GM21717 (cell line): Measurements from ENCODE around the gene SULT6B1.
"Not testable (repeated sequence)": the region's sequence is repeated elsewhere in the genome, so short reads cannot be mapped to it uniquely, and the experiment has no call there.

Source experiments
- ATAC-seq: cut with Tn5 transposase; IDR thresholded peaks from one replicate; pipeline ENCODE4 v1.9.1; 2021; ENCODE audit warnings: mild to moderate bottlenecking, moderate library complexity; ENCODE audit not compliant: unreplicated experiment

The SULT6B1 gene

GRCh38 chr2:37196320-37197195 is 8.1 kb upstream of the SULT6B1 start, which contains the start of gene CEBPZOS:
Gene CEBPZOS, plus strand, starts transcription at chr2:37196496. Its CDS starts 3,209 bp downstream, at chr2:37199705.
- peak; percentile 76 for ATAC-seq

- ATAC-seq = not testable (repeated sequence)
These were observed 7.4 kb upstream of the SULT6B1 start for GRCh38 chr2:37195862-37196319.

- no peak for ATAC-seq
These were observed 4.1 kb upstream of the SULT6B1 start for GRCh38 chr2:37192551-37192950.

DNA sequence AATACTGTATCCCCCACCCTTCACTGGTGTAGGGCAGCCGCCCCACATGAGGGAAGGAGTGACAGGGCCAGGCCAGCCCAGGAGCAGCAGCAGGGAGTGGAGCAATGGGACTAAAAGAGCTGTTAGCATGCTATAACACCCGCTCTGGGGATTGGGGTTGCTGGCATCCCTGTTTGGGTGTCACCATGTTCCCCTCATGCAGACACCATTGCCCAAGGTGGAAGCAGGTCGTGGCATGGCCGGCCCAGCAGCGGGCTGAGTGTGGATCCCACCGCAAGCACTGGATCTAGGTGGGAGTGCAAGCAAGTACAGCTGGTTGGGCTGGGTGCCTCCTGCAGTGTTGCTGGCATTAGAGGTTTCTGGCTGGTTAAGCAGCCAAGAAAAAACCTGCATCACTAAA is 3.3 kb upstream of the SULT6B1 start:
- ATAC-seq = no peak

DNA sequence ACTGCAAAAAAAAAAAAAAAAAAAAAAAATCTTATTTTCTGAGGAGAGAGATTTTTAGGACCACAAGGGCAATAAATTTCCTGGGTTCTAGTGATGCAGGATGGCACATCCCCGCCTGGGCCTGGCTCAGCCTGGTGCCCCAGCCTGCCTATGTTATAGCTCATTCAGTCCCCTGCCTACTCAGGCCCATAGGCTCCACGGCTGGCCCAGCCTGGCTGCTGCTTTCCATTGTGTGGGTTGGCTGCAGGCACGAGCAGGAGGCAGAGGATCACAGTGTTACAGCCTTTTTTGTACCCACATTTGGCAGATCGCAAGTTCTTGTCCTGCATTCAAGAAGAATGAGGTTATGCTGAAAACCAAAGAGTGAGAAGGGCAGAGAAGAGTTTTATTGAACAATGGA is 2.8 kb upstream of the SULT6B1 start:
- no peak for ATAC-seq

DNA sequence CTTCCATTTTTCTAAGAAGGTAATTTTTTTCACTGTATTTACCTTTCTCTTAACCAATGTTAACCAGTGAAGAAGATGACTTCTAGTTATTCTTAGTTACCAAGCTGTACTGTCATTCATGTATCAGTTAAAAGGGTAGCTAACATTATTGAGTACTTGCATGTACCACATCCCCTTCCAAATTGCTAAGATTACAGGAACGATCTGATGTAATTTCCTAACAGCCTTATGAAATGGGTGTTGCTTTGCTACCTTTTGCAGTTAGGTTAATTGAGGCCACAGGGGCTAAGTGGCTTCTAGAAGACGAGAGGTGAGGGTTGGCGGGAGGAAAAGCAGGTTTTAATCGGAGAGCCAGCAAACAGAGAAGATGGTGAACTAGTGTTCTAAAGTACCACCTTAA is 1.8 kb upstream of the SULT6B1 start:
- no peak for ATAC-seq

GRCh38 chr2:37189452-37190153 is 1.1 kb upstream of the SULT6B1 start:
- ATAC-seq = no peak

DNA sequence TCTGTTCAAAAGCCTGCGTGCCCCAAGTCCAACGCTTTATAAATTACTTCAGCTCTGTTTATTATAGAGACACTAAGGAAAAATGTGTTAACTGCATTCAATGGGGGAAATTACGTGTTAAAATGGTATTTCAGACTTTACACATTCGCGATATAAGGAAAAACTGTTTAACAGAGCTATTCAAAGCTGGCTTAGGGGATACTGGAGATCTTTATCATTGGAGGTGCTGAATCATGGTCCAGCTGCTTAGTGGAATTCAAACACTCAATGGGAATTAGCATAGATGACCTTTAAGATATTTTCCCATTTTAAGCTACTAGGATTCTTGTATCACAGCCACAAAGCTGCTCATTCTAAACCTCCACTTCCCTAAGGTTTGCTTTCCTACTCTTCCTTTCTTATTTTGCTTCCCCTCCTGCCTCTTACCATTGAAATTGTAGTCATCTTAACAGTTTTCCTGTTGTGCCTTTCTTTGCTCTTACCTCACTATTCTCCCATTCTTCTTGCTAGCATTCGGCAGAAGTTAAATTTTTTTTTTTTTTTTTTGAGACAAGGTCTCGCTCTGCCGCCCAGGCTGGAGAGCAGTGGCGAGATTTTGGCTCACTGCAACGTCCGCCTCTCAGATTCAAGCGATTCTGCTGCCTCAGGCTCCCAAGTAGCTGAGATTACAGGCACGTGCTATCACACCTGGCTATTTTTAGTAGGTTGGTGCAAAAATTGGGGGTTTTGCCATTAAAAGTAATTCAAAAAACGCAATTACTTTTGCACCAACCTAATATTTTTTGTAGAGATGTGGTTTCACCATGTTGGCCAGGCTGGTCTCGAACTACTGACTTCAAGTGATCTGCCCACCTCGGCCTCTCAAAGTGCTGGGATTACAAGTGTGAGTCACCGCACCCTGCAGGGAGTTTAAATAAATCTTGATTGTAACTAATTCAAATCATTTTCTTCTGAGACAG is 6.5 kb downstream of the SULT6B1 start:
- ATAC-seq = no peak

DNA sequence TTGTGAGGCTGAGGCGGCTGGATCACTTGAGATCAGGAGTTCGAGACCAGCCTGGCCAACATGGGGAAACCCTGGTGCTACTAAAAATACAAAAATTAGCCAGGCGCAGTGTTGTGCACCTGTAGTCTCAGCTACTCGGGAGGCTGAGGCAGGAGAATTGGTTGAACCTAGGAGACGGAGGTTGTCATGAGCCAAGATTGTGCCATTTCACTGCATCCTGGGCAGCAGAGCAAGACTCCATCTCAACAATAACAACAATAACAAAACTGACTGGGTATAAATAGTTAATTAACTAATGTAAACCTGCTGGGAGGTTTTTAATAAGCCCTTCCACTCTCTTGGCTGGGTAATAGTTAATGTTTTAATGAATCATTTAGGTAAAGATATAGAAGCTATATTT is 7.8 kb downstream of the SULT6B1 start:
- ATAC-seq = no peak

GRCh38 chr2:37180006-37180639 is 8.3 kb downstream of the SULT6B1 start:
- ATAC-seq = no peak

DNA sequence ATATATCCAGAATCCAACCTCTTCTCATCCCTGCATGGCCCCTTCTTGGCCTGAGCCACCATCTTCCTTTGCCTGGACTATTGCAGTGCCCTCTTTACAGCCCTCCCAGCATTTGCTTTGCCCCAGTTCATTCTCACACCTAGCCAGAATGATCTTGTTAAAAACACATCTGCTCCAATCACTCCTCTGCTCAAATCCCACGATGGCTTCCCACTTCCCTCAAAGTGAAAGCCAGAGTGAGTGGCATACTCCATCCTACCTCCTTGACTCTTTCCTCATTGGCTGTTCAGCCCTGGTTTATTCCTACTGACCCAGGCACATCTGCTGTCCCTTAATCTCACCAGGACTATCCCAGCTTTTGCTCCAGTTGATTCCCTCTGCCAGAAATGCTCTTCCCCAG is 14.7 kb downstream of the SULT6B1 start:
- no peak for ATAC-seq

DNA sequence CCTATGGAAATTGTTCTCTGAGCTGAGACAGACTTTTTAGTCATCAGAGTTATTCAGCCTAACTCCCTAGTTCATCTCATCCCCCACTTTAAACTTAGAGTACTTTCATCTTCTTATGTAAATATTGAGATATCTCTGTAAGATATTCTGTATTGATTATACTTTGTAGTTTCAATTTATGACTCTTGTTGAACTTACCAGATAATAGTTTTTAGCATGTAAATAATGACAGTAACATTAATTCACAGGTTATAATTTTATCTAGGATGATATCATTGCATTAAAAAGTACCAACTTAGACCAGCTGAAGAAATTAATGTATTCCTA is 16.9 kb downstream of the SULT6B1 start:
- no peak for ATAC-seq

GRCh38 chr2:37168217-37168981 is 20.1 kb downstream of the SULT6B1 start:
- ATAC-seq = no peak

DNA sequence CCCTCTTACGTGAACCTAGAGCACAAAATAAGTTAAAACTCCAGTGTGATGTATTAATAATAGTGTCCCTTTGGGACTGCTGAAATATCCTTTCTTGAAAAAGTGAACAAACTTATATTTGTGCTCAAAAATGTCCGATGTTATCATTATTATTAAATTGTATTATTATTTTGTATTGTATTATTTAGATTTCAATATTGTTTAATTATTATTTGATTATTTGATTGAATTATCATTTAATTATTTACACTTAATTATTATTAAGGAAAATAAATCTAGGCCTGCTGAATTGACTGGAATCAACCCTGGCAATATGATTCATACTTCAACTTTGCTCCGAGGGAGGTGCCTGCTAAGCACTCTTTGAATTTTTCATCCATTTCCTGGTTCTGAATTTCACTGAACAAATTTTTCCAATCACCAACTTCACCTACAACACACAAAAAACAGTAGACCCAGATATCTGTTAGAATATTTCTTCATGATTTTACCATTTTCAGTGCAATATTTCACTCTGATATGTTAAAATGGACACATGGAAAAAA is 20.8 kb downstream of the SULT6B1 start:
- ATAC-seq = no peak

DNA sequence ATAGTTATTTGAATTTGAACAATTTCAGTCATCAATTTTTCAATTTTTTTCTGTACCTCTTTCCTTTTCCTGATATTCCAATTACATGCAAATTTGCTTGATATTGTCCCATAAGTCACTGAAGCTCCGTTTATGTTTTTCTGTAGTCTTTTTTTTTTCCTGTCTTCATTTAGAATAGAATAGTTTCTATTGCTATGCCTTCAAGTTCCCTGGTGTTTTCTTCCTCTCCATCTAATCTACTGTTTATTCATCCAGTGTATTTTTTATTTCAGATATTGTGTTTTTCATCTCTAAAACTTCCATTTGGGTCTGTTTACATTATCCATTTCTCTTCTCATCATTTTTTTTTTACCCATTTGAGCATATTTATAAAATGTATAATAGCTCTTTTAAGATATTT is 23.7 kb downstream of the SULT6B1 start:
- no peak for ATAC-seq

GRCh38 chr2:37156857-37157714 is 31.4 kb downstream of the SULT6B1 start, which contains the start of gene EIF2AK2:
Gene EIF2AK2, minus strand, starts transcription at chr2:37156980. Its CDS starts 9,174 bp downstream, at chr2:37147806.
- ATAC-seq = peak; percentile 88

GRCh38 chr2:37156071-37156856 is 32.2 kb downstream of the SULT6B1 start:
- ATAC-seq = peak; percentile 36

DNA sequence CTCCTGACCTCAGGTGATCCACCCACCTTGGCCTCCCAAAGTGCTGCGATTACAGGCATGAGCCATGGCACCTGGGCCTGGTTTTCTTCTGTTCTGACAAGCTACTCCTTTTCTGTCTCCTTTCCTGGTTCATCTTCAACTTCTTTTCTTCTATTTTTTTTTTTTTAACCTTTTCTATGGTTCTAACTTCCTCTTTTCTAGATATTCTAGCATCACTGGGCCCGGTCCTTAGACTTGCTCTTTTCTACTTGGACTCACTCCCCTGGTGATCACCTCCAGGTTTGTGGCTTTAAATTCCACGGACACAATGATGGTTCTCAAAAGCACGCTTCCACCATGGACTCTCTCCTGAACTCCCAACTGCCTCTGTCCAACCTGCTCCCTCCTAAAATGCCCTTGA is 33.7 kb downstream of the SULT6B1 start:
- no peak for ATAC-seq
